Measurements from ENCODE around the gene PPDPF.

Gene PPDPF

GRCh38 chr20:63487116-63487764 is 33.3 kb upstream of the PPDPF start:
- no peak for TF ChIP-seq RARB (CRISPR knock-in tag; IDR thresholded peaks at IDR 0.05)
- TF ChIP-seq POU6F1 (CRISPR knock-in tag; IDR thresholded peaks at IDR 0.05; ENCODE audit: borderline replicate concordance, low read depth): no peak
- no peak for TF ChIP-seq PATZ1 (CRISPR knock-in tag; IDR thresholded peaks at IDR 0.05; ENCODE audit: borderline replicate concordance)
- TF ChIP-seq OSR1 (CRISPR knock-in tag; IDR thresholded peaks at IDR 0.05): no peak
- no peak for TF ChIP-seq CSRNP3 (CRISPR knock-in tag; IDR thresholded peaks at IDR 0.05)
- no peak for TF ChIP-seq ZFP30 (CRISPR knock-in tag; IDR thresholded peaks at IDR 0.05)
- TF ChIP-seq TOX (CRISPR knock-in tag; IDR thresholded peaks at IDR 0.05; ENCODE audit: borderline replicate concordance): no peak
- TF ChIP-seq ZFP3 (CRISPR knock-in tag; IDR thresholded peaks at IDR 0.05): no peak
- ATAC-seq: no peak

- TF ChIP-seq RARB (CRISPR knock-in tag; IDR thresholded peaks at IDR 0.05) (no peak), PATZ1 (CRISPR knock-in tag; IDR thresholded peaks at IDR 0.05; ENCODE audit: borderline replicate concordance) (no peak), ZFP3 (CRISPR knock-in tag; IDR thresholded peaks at IDR 0.05) (no peak), TSHZ2 (CRISPR knock-in tag; IDR thresholded peaks at IDR 0.05) (no peak), CREB5 (CRISPR knock-in tag; IDR thresholded peaks at IDR 0.05; ENCODE audit: low read depth) (no peak), CSDC2 (CRISPR knock-in tag; IDR thresholded peaks at IDR 0.05) (no peak), ESRRG (CRISPR knock-in tag; IDR thresholded peaks at IDR 0.05) (no peak), CSRNP3 (CRISPR knock-in tag; IDR thresholded peaks at IDR 0.05) (no peak), SNAI2 (CRISPR knock-in tag; IDR thresholded peaks at IDR 0.05) (no peak), OSR1 (CRISPR knock-in tag; IDR thresholded peaks at IDR 0.05) (no peak), ZNF565 (CRISPR knock-in tag; conservative IDR thresholded peaks at IDR 0.05; ENCODE audit: low read depth) (no peak), ZNF8 (CRISPR knock-in tag; IDR thresholded peaks at IDR 0.05) (no peak), TOX (CRISPR knock-in tag; IDR thresholded peaks at IDR 0.05; ENCODE audit: borderline replicate concordance) (no peak), ARNTL (CRISPR knock-in tag; IDR thresholded peaks at IDR 0.05; ENCODE audit: borderline replicate concordance, low read depth) (no peak), TCF4 (CRISPR knock-in tag; IDR thresholded peaks at IDR 0.05; ENCODE audit: borderline replicate concordance) (no peak), GLIS3 (CRISPR knock-in tag; IDR thresholded peaks at IDR 0.05) (no peak), ZC3H10 (CRISPR knock-in tag; IDR thresholded peaks at IDR 0.05) (no peak), PPARA (CRISPR knock-in tag; IDR thresholded peaks at IDR 0.05; ENCODE audit: borderline replicate concordance) (no peak)
- ATAC-seq: no peak
These were observed 32.8 kb upstream of the PPDPF start for GRCh38 chr20:63487781-63488241.
